Fibroblast of lung (primary cell): Measurements from ENCODE around the gene BTBD16. TPM values are rescaled to one million over a fixed set of nuclear protein-coding genes. Genes with fewer than 3 reads are reported as not detected.

Experiments used
- DNase-seq, 2 donors: peaks; one replicate each; pipeline versions ENCODE4 v3.0.0 to v3.0.0-alpha.2; 2010; ENCODE audit warnings: low read depth in 2 of 2
- H2AFZ ChIP-seq: 2 replicates; pipeline ENCODE4 v1.5.1; 2012; ENCODE audit warnings: low read length, control low read depth, inconsistent platforms
- H3K27ac ChIP-seq: 2 replicates; pipeline ENCODE4 v1.5.1; 2011; ENCODE audit warnings: low read length, control low read depth; ENCODE audit not compliant: insufficient read depth
- H3K27me3 ChIP-seq: 2 replicates; pipeline ENCODE4 v1.5.1; 2011; ENCODE audit warnings: mild to moderate bottlenecking, low read length; ENCODE audit not compliant: control insufficient read depth, insufficient read depth
- H3K36me3 ChIP-seq: 2 replicates; pipeline ENCODE4 v1.5.1; 2011; ENCODE audit warnings: low read length; ENCODE audit not compliant: control insufficient read depth, insufficient read depth
- H3K4me1 ChIP-seq: 2 replicates; pipeline ENCODE4 v1.5.1; 2011; ENCODE audit warnings: low read length; ENCODE audit not compliant: control insufficient read depth, insufficient read depth; ENCODE audit errors: extremely low read depth
- H3K4me2 ChIP-seq: 2 replicates; pipeline ENCODE4 v1.5.1; 2011; ENCODE audit warnings: low read length, control low read depth; ENCODE audit not compliant: insufficient read depth; ENCODE audit errors: extremely low read depth
- H3K4me3 ChIP-seq, 4 experiments: fragments of 200-600 bp in 1 of 4; sonication (generic) in 1 of 4; replicated peaks in 1 of 4; 2 replicates each; pipeline ENCODE4 v1.5.1; 2011 to 2016; ENCODE audit warnings: low read length in 4 of 4, low read depth in 3 of 4, mild to moderate bottlenecking in 3 of 4, control low read depth in 2 of 4, inconsistent platforms in 1 of 4, mixed read lengths in 1 of 4; ENCODE audit not compliant: insufficient read depth in 1 of 4; ENCODE audit errors: control extremely low read depth in 1 of 4
- H3K79me2 ChIP-seq: 2 replicates; pipeline ENCODE4 v1.5.1; 2012; ENCODE audit warnings: mild to moderate bottlenecking, low read length, inconsistent platforms; ENCODE audit not compliant: control insufficient read depth, insufficient read depth
- H3K9ac ChIP-seq: 2 replicates; pipeline ENCODE4 v1.5.1; 2011; ENCODE audit warnings: mild to moderate bottlenecking, low read length, control low read depth; ENCODE audit not compliant: insufficient read depth
- H3K9me3 ChIP-seq: 2 replicates; pipeline ENCODE4 v1.5.1; 2012; ENCODE audit warnings: low read depth, low read length; ENCODE audit not compliant: control insufficient read depth, insufficient read depth
- H4K20me1 ChIP-seq: 2 replicates; pipeline ENCODE4 v1.5.1; 2011; ENCODE audit warnings: low read length; ENCODE audit not compliant: control insufficient read depth, insufficient read depth; ENCODE audit errors: extremely low read depth
- EZH2 ChIP-seq: IDR thresholded peaks from 2 replicates; pipeline ENCODE4 v1.5.1; 2012; ENCODE audit warnings: low read length, control low read depth, mild to moderate bottlenecking; ENCODE audit errors: missing control alignments
- polyA plus RNA-seq, 2 donors: library from polyadenylated mRNA; depleted of rRNA in 1 of 2; stranded (reverse) in 1 of 2; unstranded in 1 of 2; fragments of >200 nt; gene quantifications; 2 replicates each; pipeline ENCODE4 v1.2.1, GENCODE V29; 2011 to 2012; ENCODE audit warnings: missing spikeins in 1 of 2
- total RNA-seq: library from RNA; depleted of rRNA; stranded (reverse); fragments of >200 nt; gene quantifications from 2 replicates; pipeline ENCODE4 v1.2.1, GENCODE V29; 2014
- TF ChIP-seq, protein P1 (sequence below), 2 donors: IDR thresholded peaks in 1 of 2; conservative IDR thresholded peaks in 1 of 2; 1 replicate in 1 of 2; 2 replicates in 1 of 2; pipeline ENCODE4 v1.5.1; 2011 to 2012; ENCODE audit warnings: low read length in 2 of 2, control low read depth in 1 of 2, inconsistent platforms in 1 of 2, low read depth in 1 of 2, mild to moderate bottlenecking in 1 of 2

Gene BTBD16
- total and polyA plus RNA-seq, 2 donors (not counting 1 experiment from before 2014, with no cell fraction given), result not detected

DNA sequence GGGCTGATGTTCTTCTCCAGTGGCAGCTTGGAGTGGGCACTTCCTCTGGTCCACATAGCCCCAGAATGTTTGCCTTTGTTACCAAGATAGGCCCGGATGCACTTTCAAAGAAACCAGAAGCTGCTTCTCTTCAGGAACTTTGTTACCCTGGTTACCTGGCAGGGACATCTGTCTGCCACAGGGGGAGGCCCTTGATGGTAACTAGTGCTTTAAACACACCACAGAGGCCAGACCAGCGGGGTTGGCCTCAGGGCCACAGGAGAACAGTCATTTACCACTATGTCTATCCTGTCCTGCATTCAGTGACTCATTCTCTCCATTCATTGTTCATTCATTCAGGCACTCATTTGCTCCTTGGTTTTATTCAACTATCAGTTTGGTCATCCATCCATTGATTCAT is 91.5 kb downstream of the BTBD16 start:
- H4K20me1 ChIP-seq, result no peaks in the 10 kb centered on the region
- no peak overlapping the region for H3K4me3 ChIP-seq
- H3K9ac ChIP-seq, result no peak overlapping the region
- H3K4me1 ChIP-seq, result no peaks in the 10 kb centered on the region
- no peak overlapping the region for H3K4me2 ChIP-seq
- H3K27me3 ChIP-seq, result peaks cover 7% of the 10 kb centered on the region
- DNase-seq, result peak in 1 of 2 donors; percentile 69
- H3K79me2 ChIP-seq, result no peaks in the 10 kb centered on the region
- no peak for TF ChIP-seq EZH2
- TF ChIP-seq, protein P1, sequence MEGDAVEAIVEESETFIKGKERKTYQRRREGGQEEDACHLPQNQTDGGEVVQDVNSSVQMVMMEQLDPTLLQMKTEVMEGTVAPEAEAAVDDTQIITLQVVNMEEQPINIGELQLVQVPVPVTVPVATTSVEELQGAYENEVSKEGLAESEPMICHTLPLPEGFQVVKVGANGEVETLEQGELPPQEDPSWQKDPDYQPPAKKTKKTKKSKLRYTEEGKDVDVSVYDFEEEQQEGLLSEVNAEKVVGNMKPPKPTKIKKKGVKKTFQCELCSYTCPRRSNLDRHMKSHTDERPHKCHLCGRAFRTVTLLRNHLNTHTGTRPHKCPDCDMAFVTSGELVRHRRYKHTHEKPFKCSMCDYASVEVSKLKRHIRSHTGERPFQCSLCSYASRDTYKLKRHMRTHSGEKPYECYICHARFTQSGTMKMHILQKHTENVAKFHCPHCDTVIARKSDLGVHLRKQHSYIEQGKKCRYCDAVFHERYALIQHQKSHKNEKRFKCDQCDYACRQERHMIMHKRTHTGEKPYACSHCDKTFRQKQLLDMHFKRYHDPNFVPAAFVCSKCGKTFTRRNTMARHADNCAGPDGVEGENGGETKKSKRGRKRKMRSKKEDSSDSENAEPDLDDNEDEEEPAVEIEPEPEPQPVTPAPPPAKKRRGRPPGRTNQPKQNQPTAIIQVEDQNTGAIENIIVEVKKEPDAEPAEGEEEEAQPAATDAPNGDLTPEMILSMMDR (conservative IDR thresholded peaks at IDR 0.05 in 1 of 2, IDR thresholded peaks at IDR 0.05 in 1 of 2; ENCODE audit: low read depth in 1 of 2, low read length in 2 of 2), result no peak
- H2AFZ ChIP-seq, result no peak overlapping the region
- no peaks in the 10 kb centered on the region for H3K9me3 ChIP-seq
- H3K36me3 ChIP-seq, result no peaks in the 10 kb centered on the region
- no peak overlapping the region for H3K27ac ChIP-seq

DNA sequence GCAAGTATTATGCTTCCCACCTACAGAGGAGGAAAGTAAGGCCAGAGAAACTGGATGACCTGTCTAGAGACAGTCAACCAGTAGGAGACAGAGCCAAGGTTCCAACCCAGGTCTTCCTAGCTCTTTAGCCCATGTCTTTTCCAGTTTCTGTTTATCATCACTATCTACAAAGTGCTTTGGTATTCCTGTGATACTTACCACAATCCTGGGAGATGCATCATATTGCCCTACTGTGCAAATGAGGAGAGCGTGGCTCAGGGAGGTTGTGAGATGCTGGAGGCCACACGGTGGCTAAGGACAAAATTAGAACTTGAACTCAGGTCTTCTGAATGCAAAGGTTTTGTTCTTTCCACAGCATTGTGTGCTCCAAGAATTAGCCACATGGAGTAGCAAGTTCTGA is 92.2 kb downstream of the BTBD16 start:
- Histone ChIP-seq H3K9ac (no peak overlapping the region), H3K27ac (no peak overlapping the region), H3K9me3 (no peaks in the 10 kb centered on the region), H2AFZ (no peak overlapping the region), H3K27me3 (peaks cover 7% of the 10 kb centered on the region), H3K36me3 (no peaks in the 10 kb centered on the region), H3K4me2 (no peak overlapping the region), H3K4me1 (no peaks in the 10 kb centered on the region), H3K4me3 (no peak overlapping the region), H3K79me2 (no peaks in the 10 kb centered on the region), H4K20me1 (no peaks in the 10 kb centered on the region)
- DNase-seq, result peak in 1 of 2 donors; percentile 22
- TF ChIP-seq, protein P1 (conservative IDR thresholded peaks at IDR 0.05 in 1 of 2, IDR thresholded peaks at IDR 0.05 in 1 of 2; ENCODE audit: low read depth in 1 of 2, low read length in 2 of 2), result no peak
- no peak for TF ChIP-seq EZH2

DNA sequence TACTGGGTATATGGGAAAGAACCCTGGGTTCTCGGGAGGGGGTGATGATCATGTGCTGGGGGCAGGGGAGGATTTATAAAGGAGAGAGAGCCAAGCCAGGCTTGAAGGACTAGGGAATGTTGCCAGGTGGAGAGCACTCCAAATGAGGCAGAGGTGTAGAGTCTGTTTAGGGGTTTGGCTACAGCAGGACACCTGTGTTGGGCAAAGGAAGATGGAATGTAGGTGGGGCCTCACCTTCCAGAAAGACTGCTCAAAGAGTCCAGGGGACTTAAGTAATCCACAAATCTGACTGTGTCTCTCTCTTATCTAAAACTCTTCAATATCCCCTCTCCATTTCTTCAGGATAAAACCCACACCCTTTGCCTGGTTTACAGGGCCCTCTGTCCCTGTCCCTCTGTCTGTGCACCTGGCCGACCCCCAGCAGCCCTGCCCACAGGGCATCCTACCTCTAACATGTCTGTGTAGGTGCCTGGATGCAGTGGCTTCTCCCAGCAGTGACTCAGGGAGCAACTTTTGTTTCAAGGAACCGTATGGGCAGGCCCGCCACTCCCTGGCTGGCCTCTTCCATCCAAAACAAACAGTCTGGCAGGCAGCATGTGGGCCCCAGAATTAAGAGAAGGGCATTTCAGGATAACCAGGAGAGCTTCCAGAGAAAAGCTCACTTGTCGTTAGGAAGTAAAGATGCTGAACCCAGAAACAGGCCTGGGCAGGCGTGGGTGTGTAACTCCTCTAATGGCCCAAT is 92.8 kb downstream of the BTBD16 start:
- Histone ChIP-seq H3K36me3 (no peaks in the 10 kb centered on the region), H3K9ac (no peak overlapping the region), H3K27me3 (peaks cover 7% of the 10 kb centered on the region), H2AFZ (no peak overlapping the region), H4K20me1 (no peaks in the 10 kb centered on the region), H3K9me3 (no peaks in the 10 kb centered on the region), H3K79me2 (no peaks in the 10 kb centered on the region), H3K4me1 (no peaks in the 10 kb centered on the region), H3K4me2 (no peak overlapping the region), H3K27ac (no peak overlapping the region), H3K4me3 (no peak overlapping the region)
- DNase-seq, result peak in 1 of 2 donors; percentile 20
- no peak for TF ChIP-seq EZH2
- TF ChIP-seq, protein P1 (conservative IDR thresholded peaks at IDR 0.05 in 1 of 2, IDR thresholded peaks at IDR 0.05 in 1 of 2; ENCODE audit: low read depth in 1 of 2, low read length in 2 of 2), result no peak
